22Rv1 (cell line): Measurements from ENCODE around the gene PCCA.

Source experiments
- CTCF ChIP-seq: fragments of 450-650 bp; IDR thresholded peaks from 2 replicates; pipeline ENCODE4 v1.5.1; 2017; ENCODE audit warnings: mild to moderate bottlenecking
- ZFX ChIP-seq: fragments of 450-650 bp; IDR thresholded peaks from 2 replicates; pipeline ENCODE4 v1.6.1; 2017; ENCODE audit warnings: antibody characterized with exemption, borderline replicate concordance

DNA sequence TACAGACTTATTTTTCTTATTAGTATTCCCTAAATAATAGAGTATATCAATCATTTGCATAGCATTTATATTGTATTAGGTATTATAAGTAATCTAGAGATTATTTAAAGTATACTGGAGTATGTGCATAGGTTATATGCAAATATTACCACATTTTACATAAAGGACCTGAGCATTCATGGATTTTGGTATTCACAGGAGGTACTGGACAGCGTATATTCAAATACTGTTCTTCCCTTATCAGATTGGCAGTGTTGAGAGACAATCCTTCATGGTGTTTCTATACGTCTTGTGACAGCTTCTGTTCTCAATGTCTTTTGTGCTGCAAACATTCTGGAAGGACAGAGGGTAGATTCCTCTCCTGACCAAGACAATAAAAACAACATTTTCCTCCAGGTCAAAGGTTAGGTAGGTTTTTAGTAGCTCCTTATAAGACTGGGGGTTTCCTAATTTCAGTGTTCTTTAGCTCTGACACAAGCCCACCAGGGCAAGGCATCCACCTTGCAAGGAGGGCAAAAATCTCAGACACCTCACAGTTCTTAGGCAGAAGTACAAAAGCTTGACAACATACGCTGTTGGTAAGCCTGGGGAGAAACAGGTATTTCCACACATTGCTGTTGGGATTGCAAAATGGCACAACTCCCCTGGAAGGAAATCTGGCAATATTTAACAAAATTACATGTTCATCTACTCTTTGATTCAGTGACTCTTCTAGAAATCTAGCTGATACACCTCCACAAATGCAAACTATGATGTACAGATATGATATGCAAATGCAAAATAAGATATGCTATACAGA is 20.6 kb upstream of the PCCA start:
- TF ChIP-seq CTCF: no peak
- no peak for TF ChIP-seq ZFX
